ENCODE data around the gene KLHL10.
"Not testable (repeated sequence)": the region's sequence is repeated elsewhere in the genome, so short reads cannot be mapped to it uniquely, and the experiment has no call there.

Gene KLHL10

DNA sequence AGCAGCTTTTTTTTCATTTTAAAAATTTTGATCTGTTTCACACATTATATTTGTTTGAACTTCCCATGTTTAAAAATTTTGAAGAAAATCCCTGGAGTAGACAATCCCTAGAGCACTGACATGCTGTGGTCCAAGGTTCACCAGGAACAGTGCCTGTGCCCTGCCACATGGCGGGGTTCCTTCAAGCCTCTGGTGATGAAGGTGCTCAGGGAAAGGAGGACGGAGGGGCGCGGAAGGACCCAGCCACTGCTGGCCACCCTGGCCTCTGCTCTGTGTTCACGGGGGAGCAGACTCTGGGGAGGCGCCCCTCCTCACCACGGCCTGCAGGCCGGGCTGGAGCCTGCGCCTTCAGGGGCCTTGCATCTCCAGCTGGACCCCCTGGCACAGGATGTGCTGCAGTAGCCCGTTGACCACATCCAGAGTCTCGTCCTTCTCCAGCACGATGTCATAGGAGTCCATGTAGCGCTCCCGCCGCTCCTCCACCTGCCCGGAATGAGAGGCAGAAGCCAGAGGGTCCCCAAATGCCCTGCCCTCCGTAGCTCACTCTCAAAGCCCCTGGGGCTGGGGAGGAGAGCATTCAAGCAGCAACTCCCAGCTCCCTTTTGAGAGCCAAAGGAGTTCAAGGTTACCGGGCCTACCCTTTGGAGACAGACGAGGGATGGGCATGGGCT, 12.3 kb upstream of the KLHL10 start:
- no peaks in the 10 kb centered on the region for H3K27me3 Mint-ChIP-seq

GRCh38 chr17:41829961-41830360, 7.7 kb upstream of the KLHL10 start:
- DNase-seq; H3K4me3 Mint-ChIP-seq; H3K27ac Mint-ChIP-seq; H3K4me1 Mint-ChIP-seq (ENCODE audit: low read depth); H3K27me3 Mint-ChIP-seq; H3K9me3 Mint-ChIP-seq: not testable (repeated sequence)
- peaks cover 86% of the 10 kb centered on the region for H3K36me3 Mint-ChIP-seq (ENCODE audit: low read depth)

More for the DNA sequence above, 12.3 kb upstream of the KLHL10 start:
- Mint-ChIP-seq H3K4me3 (no peak overlapping the region), H3K27ac (no peak overlapping the region), H3K4me1 (ENCODE audit: low read depth) (no peaks in the 10 kb centered on the region), H3K36me3 (ENCODE audit: low read depth) (peaks cover 50% of the 10 kb centered on the region), H3K9me3 (no peaks in the 10 kb centered on the region)
- no peak for DNase-seq

- peaks cover 22% of the 10 kb centered on the region for H3K4me1 Mint-ChIP-seq (ENCODE audit: low read depth)
- peak overlapping the region; percentile 85 for H3K4me3 Mint-ChIP-seq
- no peaks in the 10 kb centered on the region for H3K27me3 Mint-ChIP-seq
- H3K9me3 Mint-ChIP-seq = no peaks in the 10 kb centered on the region
- peak overlapping the region; percentile 83 for H3K27ac Mint-ChIP-seq
- H3K36me3 Mint-ChIP-seq (ENCODE audit: low read depth) = peaks cover 47% of the 10 kb centered on the region
- no peak for DNase-seq
These were observed 2.3 kb upstream of the KLHL10 start for GRCh38 chr17:41835214-41835799.

DNA sequence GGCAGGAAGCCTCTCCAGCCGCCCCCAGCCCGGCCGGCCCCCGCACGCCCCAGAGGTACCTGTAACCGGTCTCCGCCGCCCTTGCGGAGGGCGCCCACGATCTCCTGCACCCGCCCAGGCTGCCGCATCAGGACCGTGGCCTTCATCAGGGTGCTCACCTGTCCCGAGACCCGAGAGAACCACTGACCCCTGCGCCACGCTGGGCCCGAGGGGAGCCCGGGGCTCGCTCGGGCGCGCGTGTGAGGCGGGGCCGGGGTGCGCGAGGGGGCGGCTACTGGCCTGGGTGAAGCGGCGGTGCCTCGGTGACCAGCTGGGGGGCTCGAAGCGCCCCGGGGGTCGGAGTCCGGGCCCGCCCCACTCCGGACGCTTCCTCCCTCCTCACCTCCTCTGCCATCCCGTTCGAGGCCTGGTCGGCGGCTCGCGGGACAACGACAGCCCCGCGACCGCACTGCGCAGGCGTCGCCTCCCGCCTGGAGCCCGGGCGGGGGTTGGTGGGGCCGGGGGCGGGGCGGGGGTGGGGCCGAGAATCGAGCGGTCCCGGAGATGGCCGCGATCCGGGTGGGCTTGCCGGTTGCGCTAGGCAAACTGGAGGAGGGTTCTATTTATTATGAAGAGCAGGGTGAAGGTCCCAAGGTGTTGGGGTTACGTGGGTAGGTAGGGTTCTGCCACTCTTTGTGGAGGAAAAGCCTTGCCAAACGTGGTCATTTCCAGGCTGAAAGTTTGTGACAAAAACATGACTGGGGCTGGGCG, 1.6 kb upstream of the KLHL10 start, which contains the start of gene NT5C3B:
Gene NT5C3B, minus strand, starts transcription at position 433 of the 750 bp plus-strand sequence. Its CDS starts 39 bp downstream, at position 394.
- peak within 1 kb of the TSS; percentile 85 for H3K4me3 Mint-ChIP-seq
- peak within 1 kb of the TSS; percentile 83 for H3K27ac Mint-ChIP-seq
- H3K36me3 Mint-ChIP-seq (ENCODE audit: low read depth) = peaks cover 40% of the 10 kb centered on the region
- peak; percentile 78 for DNase-seq
- H3K4me1 Mint-ChIP-seq (ENCODE audit: low read depth) = peaks cover 22% of the 10 kb centered on the region
- no peaks in the 10 kb centered on the region for H3K27me3 Mint-ChIP-seq
- H3K9me3 Mint-ChIP-seq = no peaks in the 10 kb centered on the region

DNA sequence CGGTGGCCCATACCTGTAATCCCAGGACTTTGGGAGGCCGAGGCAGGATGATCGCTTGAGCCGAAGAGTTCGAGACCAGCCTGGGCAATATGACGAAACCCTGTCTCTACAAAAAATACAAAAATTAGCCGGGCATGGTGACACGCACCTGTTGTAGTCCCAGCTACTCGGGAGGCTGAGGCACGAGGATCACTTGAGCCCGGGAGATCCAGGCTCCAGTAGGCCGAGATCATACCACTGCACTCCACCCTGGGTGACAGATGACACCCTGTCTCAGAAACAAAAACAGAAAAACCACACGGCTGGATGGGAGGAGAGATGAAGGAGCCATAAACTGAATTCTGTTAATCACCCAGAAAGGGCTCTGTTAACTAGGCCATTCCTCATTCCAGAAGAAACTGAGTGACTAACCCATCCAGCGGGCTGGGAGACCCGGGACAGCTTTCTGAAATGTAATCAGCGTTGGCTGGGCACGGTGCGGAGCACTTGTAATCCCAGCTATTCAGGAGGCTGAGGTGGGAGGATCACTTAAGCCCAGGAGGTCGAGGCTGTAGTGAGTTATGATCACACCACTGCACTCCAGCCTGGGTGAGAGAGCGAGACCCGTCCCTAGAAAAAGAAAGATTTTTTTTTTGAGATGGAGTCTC, 952 bp upstream of the KLHL10 start:
- peaks cover 33% of the 10 kb centered on the region for H3K36me3 Mint-ChIP-seq (ENCODE audit: low read depth)
- H3K4me3 Mint-ChIP-seq = peak overlapping the region; percentile 85
- peak overlapping the region; percentile 81 for H3K27ac Mint-ChIP-seq
- no peak for DNase-seq
- H3K9me3 Mint-ChIP-seq = no peaks in the 10 kb centered on the region
- peaks cover 22% of the 10 kb centered on the region for H3K4me1 Mint-ChIP-seq (ENCODE audit: low read depth)
- no peaks in the 10 kb centered on the region for H3K27me3 Mint-ChIP-seq

DNA sequence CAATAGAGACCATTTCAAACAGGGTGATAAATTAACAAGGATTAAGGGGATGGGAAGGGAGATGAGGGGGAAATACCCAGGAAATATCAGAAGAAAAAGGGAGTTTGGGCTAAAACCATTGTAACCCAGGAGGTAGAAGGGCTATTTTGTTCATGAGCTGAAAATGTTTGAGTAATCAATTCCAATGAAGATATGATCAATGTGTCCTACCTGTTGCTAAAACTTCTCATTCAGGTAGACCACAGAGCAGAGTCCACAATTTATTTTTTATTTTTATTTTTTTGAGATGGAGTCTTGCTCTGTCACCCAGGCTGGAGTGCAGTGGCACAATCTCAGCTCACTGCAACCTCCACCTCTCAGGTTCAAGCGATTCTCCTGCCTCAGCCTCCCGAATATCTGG, 1.8 kb downstream of the KLHL10 start:
- H3K36me3 Mint-ChIP-seq (ENCODE audit: low read depth); H3K27ac Mint-ChIP-seq; DNase-seq; H3K4me3 Mint-ChIP-seq; H3K27me3 Mint-ChIP-seq; H3K9me3 Mint-ChIP-seq: not testable (repeated sequence)
- H3K4me1 Mint-ChIP-seq (ENCODE audit: low read depth) = peaks cover 18% of the 10 kb centered on the region

- DNase-seq; H3K4me3 Mint-ChIP-seq; H3K27ac Mint-ChIP-seq; H3K4me1 Mint-ChIP-seq (ENCODE audit: low read depth); H3K36me3 Mint-ChIP-seq (ENCODE audit: low read depth); H3K9me3 Mint-ChIP-seq; H3K27me3 Mint-ChIP-seq: not testable (repeated sequence)
These were observed 3.2 kb downstream of the KLHL10 start for GRCh38 chr17:41840781-41841180.

DNA sequence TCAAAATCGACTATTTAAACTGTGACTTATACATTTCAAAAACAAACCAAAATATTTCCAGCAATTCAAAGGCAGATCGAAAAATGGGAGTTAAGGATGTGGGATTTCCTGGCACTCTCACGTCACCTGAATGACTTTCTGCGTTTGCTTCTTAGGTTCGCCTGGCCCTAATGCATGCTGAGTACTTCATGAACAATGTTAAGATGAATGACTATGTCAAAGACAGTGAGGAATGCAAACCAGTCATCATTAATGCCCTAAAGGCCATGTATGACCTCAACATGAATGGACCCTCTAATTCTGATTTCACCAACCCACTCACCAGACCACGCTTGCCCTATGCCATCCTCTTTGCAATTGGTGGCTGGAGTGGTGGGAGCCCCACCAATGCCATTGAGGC, 7.3 kb downstream of the KLHL10 start:
- peaks cover 29% of the 10 kb centered on the region for H3K36me3 Mint-ChIP-seq (ENCODE audit: low read depth)
- H3K4me1 Mint-ChIP-seq (ENCODE audit: low read depth) = peaks cover 7% of the 10 kb centered on the region
- DNase-seq = no peak
- H3K4me3 Mint-ChIP-seq = no peak overlapping the region
- no peaks in the 10 kb centered on the region for H3K9me3 Mint-ChIP-seq
- H3K27ac Mint-ChIP-seq = no peak overlapping the region
- no peaks in the 10 kb centered on the region for H3K27me3 Mint-ChIP-seq

DNA sequence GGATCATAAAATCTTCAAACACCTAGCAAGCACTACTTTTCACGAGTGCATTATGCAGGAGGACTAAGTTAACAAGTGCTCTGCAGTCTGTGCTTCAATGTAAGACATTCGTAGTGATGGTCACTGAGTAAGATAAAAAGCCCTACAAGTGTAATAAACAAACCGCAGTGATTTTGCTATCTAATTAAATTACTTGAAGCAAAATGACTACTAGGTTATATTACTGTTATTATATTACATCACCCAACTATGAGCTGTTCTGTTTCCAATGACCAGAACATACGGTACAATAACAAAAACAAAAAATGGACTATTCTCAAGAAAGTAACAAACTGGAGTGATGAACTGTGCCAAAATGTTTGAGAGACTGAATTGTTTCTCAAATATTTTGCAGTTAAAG, 11.2 kb downstream of the KLHL10 start:
- H3K4me1 Mint-ChIP-seq (ENCODE audit: low read depth) = peaks cover 32% of the 10 kb centered on the region
- H3K36me3 Mint-ChIP-seq (ENCODE audit: low read depth) = peaks cover 66% of the 10 kb centered on the region
- H3K27ac Mint-ChIP-seq = no peak overlapping the region
- no peaks in the 10 kb centered on the region for H3K9me3 Mint-ChIP-seq
- H3K27me3 Mint-ChIP-seq = no peaks in the 10 kb centered on the region
- no peak for DNase-seq
- H3K4me3 Mint-ChIP-seq = no peak overlapping the region

DNA sequence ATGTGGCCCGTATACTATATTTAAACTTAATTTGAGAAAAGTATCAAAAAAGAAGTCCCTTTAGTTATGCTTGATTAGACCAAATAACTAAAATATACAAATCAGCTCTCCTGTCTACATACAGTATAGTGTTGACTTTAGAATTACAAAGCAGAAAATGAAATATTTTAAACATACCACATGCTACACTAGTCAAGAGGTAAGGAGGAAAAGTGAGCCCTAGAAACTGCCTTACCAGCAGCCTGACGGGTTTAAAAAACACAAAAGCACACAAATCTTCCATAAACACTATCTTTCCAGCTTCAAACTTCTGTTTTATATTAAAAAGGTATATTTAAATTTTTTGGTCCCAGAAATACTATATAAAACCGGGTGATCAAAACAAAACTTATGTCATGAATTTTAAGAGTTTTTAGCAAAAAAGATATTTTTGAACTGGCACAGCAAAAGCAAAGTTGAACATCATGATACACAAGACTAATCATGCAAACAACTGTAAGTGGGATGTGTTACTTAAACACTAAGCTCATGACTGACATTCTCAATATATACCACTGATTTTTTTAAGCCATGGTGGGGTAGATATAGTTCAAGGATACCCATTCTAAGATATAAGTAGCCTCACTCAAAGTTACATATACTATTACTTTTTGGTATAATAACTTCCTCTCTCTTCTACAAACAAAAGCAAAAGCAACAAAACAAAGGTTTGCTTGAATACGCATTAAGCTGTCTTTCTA, 11.8 kb downstream of the KLHL10 start:
- Mint-ChIP-seq H3K27ac (no peak overlapping the region), H3K4me3 (no peak overlapping the region), H3K36me3 (ENCODE audit: low read depth) (peaks cover 73% of the 10 kb centered on the region), H3K27me3 (no peaks in the 10 kb centered on the region), H3K4me1 (ENCODE audit: low read depth) (peaks cover 37% of the 10 kb centered on the region), H3K9me3 (no peaks in the 10 kb centered on the region)
- DNase-seq = no peak

GRCh38 chr17:41851382-41851781, 13.8 kb downstream of the KLHL10 start:
- not testable (repeated sequence) for H3K4me3 Mint-ChIP-seq, H3K27me3 Mint-ChIP-seq, DNase-seq, H3K9me3 Mint-ChIP-seq, H3K27ac Mint-ChIP-seq
- peaks cover 43% of the 10 kb centered on the region for H3K4me1 Mint-ChIP-seq (ENCODE audit: low read depth)
- H3K36me3 Mint-ChIP-seq (ENCODE audit: low read depth) = peaks cover 87% of the 10 kb centered on the region

GRCh38 chr17:41860254-41860931, 22.8 kb downstream of the KLHL10 start:
- H3K4me3 Mint-ChIP-seq = no peak overlapping the region
- H3K9me3 Mint-ChIP-seq = no peaks in the 10 kb centered on the region
- peaks cover 30% of the 10 kb centered on the region for H3K4me1 Mint-ChIP-seq (ENCODE audit: low read depth)
- H3K27me3 Mint-ChIP-seq = no peaks in the 10 kb centered on the region
- peak overlapping the region; percentile 39 for H3K27ac Mint-ChIP-seq
- peaks cover 28% of the 10 kb centered on the region for H3K36me3 Mint-ChIP-seq (ENCODE audit: low read depth)
- DNase-seq = no peak

DNA sequence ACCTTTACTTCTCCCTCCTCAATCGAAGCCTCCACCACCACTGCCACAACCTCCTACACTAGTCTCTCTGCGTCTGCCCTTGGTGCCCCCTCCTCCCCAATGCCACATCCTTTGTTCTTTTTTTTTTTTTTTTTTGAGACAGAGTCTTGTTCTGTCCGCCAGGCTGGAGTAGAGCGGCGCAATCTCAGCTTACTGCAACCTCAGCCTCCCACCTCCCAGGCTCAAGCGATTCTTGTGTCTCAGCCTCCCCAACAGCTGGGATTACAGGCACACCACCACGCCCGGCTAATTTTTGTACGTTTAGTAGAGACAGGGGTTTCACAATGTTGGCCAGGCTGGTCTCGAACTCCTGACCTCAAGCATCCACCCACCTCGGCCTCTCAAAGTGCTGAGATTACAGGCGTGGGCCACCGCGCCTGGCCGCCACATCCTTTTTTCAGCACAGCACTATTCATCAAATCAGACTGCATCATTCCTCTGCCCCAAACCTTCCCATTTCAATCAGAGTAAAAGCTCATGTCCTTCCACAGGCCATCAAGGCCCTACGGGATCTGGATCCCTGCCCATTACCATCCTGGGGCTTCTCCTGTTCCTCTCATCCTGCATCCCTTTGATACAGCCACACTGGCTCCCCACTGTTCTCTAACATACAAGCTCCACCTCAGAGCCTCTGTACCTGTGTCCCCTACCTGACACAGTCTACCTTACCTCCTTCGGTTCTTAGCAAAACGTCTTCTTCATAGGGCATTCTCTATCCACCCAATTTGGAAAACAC, 25.6 kb downstream of the KLHL10 start:
- peak; percentile 62 for DNase-seq
- H3K4me3 Mint-ChIP-seq = no peak overlapping the region
- no peaks in the 10 kb centered on the region for H3K27me3 Mint-ChIP-seq
- H3K27ac Mint-ChIP-seq = no peak overlapping the region
- no peaks in the 10 kb centered on the region for H3K9me3 Mint-ChIP-seq
- H3K4me1 Mint-ChIP-seq (ENCODE audit: low read depth) = peaks cover 46% of the 10 kb centered on the region
- peaks cover 36% of the 10 kb centered on the region for H3K36me3 Mint-ChIP-seq (ENCODE audit: low read depth)

All from activated T-cell treated with anti-CD3 and anti-CD28 coated beads, Interleukin-2, amount 50 U/mL, for 24 hours (primary cell).